HEK293 (cell line): ENCODE data around the gene IL12RB1.
A peak's percentile ranks its signal among the peaks of the same experiment; 100 is the strongest.

Experiments
- CTCF ChIA-PET: fragments of 350-600 bp; formaldehyde crosslinking; extraction: SDS; loops from one replicate; lab custom pipeline; 2021; ENCODE audit warnings: antibody characterized with exemption; lab: Yijun Ruan, JAX
- POLR2A ChIA-PET: fragments of 300-600 bp; formaldehyde crosslinking; extraction: SDS; loops from one replicate; lab custom pipeline; 2020; ENCODE audit warnings: antibody characterized with exemption, inconsistent platforms; lab: Yijun Ruan, JAX
- H3K27ac ChIP-seq: fragments of 200-500 bp; sonication (Bioruptor generic); 2 replicates; pipeline ENCODE4 v1.5.1; 2014; ENCODE audit warnings: low read depth, low read length, control low read depth, inconsistent platforms; ENCODE audit errors: extremely low read depth
- H3K36me3 ChIP-seq, 2 experiments: fragments of 200-500 bp in 1 of 2; sonication (Bioruptor generic) in 1 of 2; 1 replicate in 1 of 2; 2 replicates in 1 of 2; pipeline ENCODE4 v1.5.1; 2014 to 2017; ENCODE audit warnings: inconsistent platforms in 2 of 2, low read length in 2 of 2; ENCODE audit not compliant: control insufficient read depth in 2 of 2, insufficient read depth in 1 of 2
- H3K4me1 ChIP-seq: fragments of 200-500 bp; sonication (Bioruptor generic); 2 replicates; pipeline ENCODE4 v1.5.1; 2014; ENCODE audit warnings: mild to moderate bottlenecking, low read length, inconsistent platforms; ENCODE audit not compliant: control insufficient read depth, insufficient read depth
- H3K4me3 ChIP-seq: 2 replicates; pipeline ENCODE4 v1.5.1; 2011; ENCODE audit warnings: low read depth, mild to moderate bottlenecking, control low read depth, low read length, moderate library complexity
- H3K9me3 ChIP-seq: fragments of 200-500 bp; sonication (Bioruptor generic); 2 replicates; pipeline ENCODE4 v1.5.1; 2014; ENCODE audit warnings: low read depth, low read length, inconsistent platforms; ENCODE audit not compliant: control insufficient read depth, insufficient read depth
- EGR2 ChIP-seq: fragments of 450-650 bp; formaldehyde crosslinking; IDR thresholded peaks from 2 replicates; pipeline ENCODE4 v1.5.1; 2016; ENCODE audit warnings: low read depth, missing biosample characterization, missing genetic modification characterization
- FEZF1 ChIP-seq: fragments of 450-650 bp; formaldehyde crosslinking; IDR thresholded peaks from 2 replicates; pipeline ENCODE4 v1.5.1; 2016; ENCODE audit warnings: missing biosample characterization, missing genetic modification characterization
- OSR2 ChIP-seq: fragments of 450-650 bp; formaldehyde crosslinking; IDR thresholded peaks from 2 replicates; pipeline ENCODE4 v1.5.1; 2016; ENCODE audit warnings: missing biosample characterization, missing genetic modification characterization
- OVOL3 ChIP-seq: fragments of 450-650 bp; formaldehyde crosslinking; IDR thresholded peaks from 2 replicates; pipeline ENCODE4 v1.5.1; 2016; ENCODE audit warnings: missing biosample characterization, missing genetic modification characterization
- SP2 ChIP-seq: fragments of 450-650 bp; formaldehyde crosslinking; IDR thresholded peaks from 2 replicates; pipeline ENCODE4 v1.5.1; 2016; ENCODE audit warnings: missing biosample characterization, missing genetic modification characterization
- SP3 ChIP-seq: fragments of 450-650 bp; formaldehyde crosslinking; IDR thresholded peaks from 2 replicates; pipeline ENCODE4 v1.5.1; 2016; ENCODE audit warnings: missing biosample characterization, missing genetic modification characterization
- SP7 ChIP-seq: fragments of 450-650 bp; formaldehyde crosslinking; IDR thresholded peaks from 2 replicates; pipeline ENCODE4 v1.5.1; 2016; ENCODE audit warnings: missing biosample characterization, missing genetic modification characterization
- YY1 ChIP-seq: fragments of 450-650 bp; formaldehyde crosslinking; IDR thresholded peaks from 2 replicates; pipeline ENCODE4 v1.5.1; 2018; ENCODE audit warnings: missing biosample characterization, missing genetic modification characterization
- ZBTB17 ChIP-seq: fragments of 450-650 bp; formaldehyde crosslinking; IDR thresholded peaks from 2 replicates; pipeline ENCODE4 v1.5.1; 2016; ENCODE audit warnings: missing biosample characterization, missing genetic modification characterization
- ZBTB26 ChIP-seq: fragments of 450-650 bp; formaldehyde crosslinking; optimal IDR thresholded peaks from 2 replicates; pipeline ENCODE3; 2016; ENCODE audit warnings: missing biosample characterization, mild to moderate bottlenecking, missing genetic modification characterization
- ZFP3 ChIP-seq: fragments of 450-650 bp; formaldehyde crosslinking; IDR thresholded peaks from 2 replicates; pipeline ENCODE4 v1.5.1; 2016; ENCODE audit warnings: low read depth, missing biosample characterization, missing genetic modification characterization
- ZNF169 ChIP-seq: fragments of 450-650 bp; formaldehyde crosslinking; IDR thresholded peaks from 2 replicates; pipeline ENCODE4 v1.5.1; 2016; ENCODE audit warnings: missing biosample characterization, missing genetic modification characterization
- ZNF292 ChIP-seq: fragments of 450-650 bp; formaldehyde crosslinking; IDR thresholded peaks from 2 replicates; pipeline ENCODE4 v1.5.1; 2016; ENCODE audit warnings: low read depth, missing biosample characterization, missing genetic modification characterization, borderline replicate concordance
- ZNF404 ChIP-seq: fragments of 450-650 bp; formaldehyde crosslinking; IDR thresholded peaks from 2 replicates; pipeline ENCODE4 v1.5.1; 2017; ENCODE audit warnings: missing biosample characterization, missing genetic modification characterization
- ZNF501 ChIP-seq: fragments of 450-650 bp; formaldehyde crosslinking; IDR thresholded peaks from 2 replicates; pipeline ENCODE4 v1.5.1; 2016; ENCODE audit warnings: missing biosample characterization, missing genetic modification characterization
- ZNF548 ChIP-seq: fragments of 450-650 bp; formaldehyde crosslinking; IDR thresholded peaks from 2 replicates; pipeline ENCODE4 v1.5.1; 2016; ENCODE audit warnings: missing biosample characterization, missing genetic modification characterization
- ZNF561 ChIP-seq: fragments of 450-650 bp; IDR thresholded peaks from 2 replicates; pipeline ENCODE4 v1.5.1; 2018; ENCODE audit warnings: missing biosample characterization, missing genetic modification characterization, borderline replicate concordance
- ZNF600 ChIP-seq: fragments of 450-650 bp; formaldehyde crosslinking; IDR thresholded peaks from 2 replicates; pipeline ENCODE4 v1.5.1; 2016; ENCODE audit warnings: missing biosample characterization, missing genetic modification characterization
- ZNF623 ChIP-seq: fragments of 450-650 bp; formaldehyde crosslinking; IDR thresholded peaks from 2 replicates; pipeline ENCODE4 v1.5.1; 2016; ENCODE audit warnings: missing biosample characterization, missing genetic modification characterization
- ZNF792 ChIP-seq: fragments of 450-650 bp; formaldehyde crosslinking; IDR thresholded peaks from 2 replicates; pipeline ENCODE4 v1.5.1; 2016; ENCODE audit warnings: missing biosample characterization, missing genetic modification characterization
- ZXDB ChIP-seq: fragments of 450-650 bp; formaldehyde crosslinking; IDR thresholded peaks from 2 replicates; pipeline ENCODE4 v1.5.1; 2016; ENCODE audit warnings: missing biosample characterization, missing genetic modification characterization
- TF ChIP-seq, protein P1 (sequence below): fragments of 450-650 bp; formaldehyde crosslinking; IDR thresholded peaks from 2 replicates; pipeline ENCODE4 v1.5.1; 2016; ENCODE audit warnings: missing biosample characterization, missing genetic modification characterization, borderline replicate concordance

The IL12RB1 gene

GRCh38 chr19:18086590-18087138 is at the start of gene IL12RB1:
IL12RB1 (minus strand) TSS chr19:18086934; CDS start chr19:18086823, 111 bp downstream.
- H3K36me3 ChIP-seq = no peaks in the 10 kb centered on the region
- POLR2A ChIA-PET = no interaction called here
- no peaks in the 10 kb centered on the region for H3K9me3 ChIP-seq
- CTCF ChIA-PET = interaction anchor here (0.6 to 2.0 kb wide), 5 partner anchors 26 to 166 kb away, joined by 3 to 7 read pairs (median 4); no protein-coding TSS in a partner anchor
- no peak for TF ChIP-seq ZNF623 (tag by site-specific recombination)
- no peak for TF ChIP-seq ZXDB (tag by site-specific recombination)
- H3K4me3 ChIP-seq = no peak within 1 kb of the TSS
- no peaks in the 10 kb centered on the region for H3K4me1 ChIP-seq
- no peak within 1 kb of the TSS for H3K27ac ChIP-seq

DNA sequence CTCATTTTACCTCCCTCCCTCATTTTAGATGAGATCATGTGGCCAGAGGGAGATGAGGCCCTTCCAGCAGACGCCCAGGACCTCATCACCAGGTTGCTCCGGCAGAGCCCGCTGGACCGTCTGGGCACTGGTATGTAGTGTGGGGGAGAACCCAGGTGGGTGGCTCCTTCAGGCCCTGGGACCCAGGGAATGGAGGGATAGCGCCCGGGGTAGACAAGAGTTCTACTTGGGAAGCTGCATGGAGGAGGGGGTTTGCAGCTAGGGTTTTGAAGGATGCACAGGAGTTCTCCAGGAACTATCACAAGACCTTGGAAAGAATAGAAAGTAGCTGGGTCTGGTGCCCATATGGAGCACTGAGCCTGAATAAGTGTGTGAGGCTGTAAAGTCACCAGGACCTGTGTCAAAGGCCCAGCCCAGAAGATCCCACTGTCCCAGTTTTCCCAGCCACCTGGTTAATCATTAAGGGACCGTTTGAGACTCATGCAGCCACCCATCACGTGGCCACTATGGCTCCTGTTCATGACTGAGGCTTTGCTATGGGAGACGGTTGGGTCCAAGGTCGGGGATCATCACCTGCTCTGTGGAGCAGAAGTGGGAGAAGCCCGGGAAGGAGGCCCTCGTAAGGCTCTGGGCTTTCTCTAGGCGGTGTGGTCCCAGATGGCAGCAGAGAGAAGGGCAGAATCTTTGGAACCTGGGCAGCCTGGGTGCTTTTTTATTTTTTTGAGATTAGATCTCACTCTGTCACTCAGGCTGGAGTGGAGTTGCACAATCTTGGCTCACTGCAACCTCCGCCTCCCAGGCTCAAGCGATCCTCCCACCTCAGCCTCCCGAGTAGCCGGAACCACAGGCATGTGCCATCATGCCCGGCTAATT is 49.2 kb upstream of the IL12RB1 start:
- no peak overlapping the region for H3K27ac ChIP-seq
- H3K9me3 ChIP-seq = no peaks in the 10 kb centered on the region
- POLR2A ChIA-PET = no interaction called here
- CTCF ChIA-PET = interaction anchor here (0.6 kb wide), 2 partner anchors 14 to 198 kb away, joined by 3 to 4 read pairs; no protein-coding TSS in a partner anchor
- H3K4me1 ChIP-seq = no peaks in the 10 kb centered on the region
- no peak overlapping the region for H3K4me3 ChIP-seq
- TF ChIP-seq YY1 (tag by site-specific recombination) = no peak
- TF ChIP-seq SP7 (tag by site-specific recombination) = no peak
- no peak for TF ChIP-seq ZNF292
- no peak for TF ChIP-seq SP3
- TF ChIP-seq ZNF600 (tag by site-specific recombination) = no peak
- TF ChIP-seq FEZF1 = no peak
- TF ChIP-seq ZFP3 = peak; percentile 91
- H3K36me3 ChIP-seq = peaks cover 0 to 32% of the 10 kb centered on the region in 2 experiments; a peak in 2 of 3 replicates

GRCh38 chr19:18131841-18132596 is 45.3 kb upstream of the IL12RB1 start:
- 0 out of 2 replicates have a peak, but pooled peaks have one; percentile 36 for TF ChIP-seq ZBTB17 (tag by site-specific recombination)
- no peak for TF ChIP-seq ZNF561
- peak; percentile 99 for TF ChIP-seq ZNF792 (tag by site-specific recombination)
- TF ChIP-seq ZNF548 = no peak
- TF ChIP-seq OVOL3 (tag by site-specific recombination) = no peak
- TF ChIP-seq SP2 (tag by site-specific recombination) = 0 out of 2 replicates have a peak, but pooled peaks have one; percentile 31
- TF ChIP-seq ZBTB26 = peak; percentile 9
- no peak for TF ChIP-seq ZNF501 (tag by site-specific recombination)
- no peak for TF ChIP-seq EGR2 (tag by site-specific recombination)
- TF ChIP-seq OSR2 (tag by site-specific recombination) = no peak
- TF ChIP-seq, protein P1, sequence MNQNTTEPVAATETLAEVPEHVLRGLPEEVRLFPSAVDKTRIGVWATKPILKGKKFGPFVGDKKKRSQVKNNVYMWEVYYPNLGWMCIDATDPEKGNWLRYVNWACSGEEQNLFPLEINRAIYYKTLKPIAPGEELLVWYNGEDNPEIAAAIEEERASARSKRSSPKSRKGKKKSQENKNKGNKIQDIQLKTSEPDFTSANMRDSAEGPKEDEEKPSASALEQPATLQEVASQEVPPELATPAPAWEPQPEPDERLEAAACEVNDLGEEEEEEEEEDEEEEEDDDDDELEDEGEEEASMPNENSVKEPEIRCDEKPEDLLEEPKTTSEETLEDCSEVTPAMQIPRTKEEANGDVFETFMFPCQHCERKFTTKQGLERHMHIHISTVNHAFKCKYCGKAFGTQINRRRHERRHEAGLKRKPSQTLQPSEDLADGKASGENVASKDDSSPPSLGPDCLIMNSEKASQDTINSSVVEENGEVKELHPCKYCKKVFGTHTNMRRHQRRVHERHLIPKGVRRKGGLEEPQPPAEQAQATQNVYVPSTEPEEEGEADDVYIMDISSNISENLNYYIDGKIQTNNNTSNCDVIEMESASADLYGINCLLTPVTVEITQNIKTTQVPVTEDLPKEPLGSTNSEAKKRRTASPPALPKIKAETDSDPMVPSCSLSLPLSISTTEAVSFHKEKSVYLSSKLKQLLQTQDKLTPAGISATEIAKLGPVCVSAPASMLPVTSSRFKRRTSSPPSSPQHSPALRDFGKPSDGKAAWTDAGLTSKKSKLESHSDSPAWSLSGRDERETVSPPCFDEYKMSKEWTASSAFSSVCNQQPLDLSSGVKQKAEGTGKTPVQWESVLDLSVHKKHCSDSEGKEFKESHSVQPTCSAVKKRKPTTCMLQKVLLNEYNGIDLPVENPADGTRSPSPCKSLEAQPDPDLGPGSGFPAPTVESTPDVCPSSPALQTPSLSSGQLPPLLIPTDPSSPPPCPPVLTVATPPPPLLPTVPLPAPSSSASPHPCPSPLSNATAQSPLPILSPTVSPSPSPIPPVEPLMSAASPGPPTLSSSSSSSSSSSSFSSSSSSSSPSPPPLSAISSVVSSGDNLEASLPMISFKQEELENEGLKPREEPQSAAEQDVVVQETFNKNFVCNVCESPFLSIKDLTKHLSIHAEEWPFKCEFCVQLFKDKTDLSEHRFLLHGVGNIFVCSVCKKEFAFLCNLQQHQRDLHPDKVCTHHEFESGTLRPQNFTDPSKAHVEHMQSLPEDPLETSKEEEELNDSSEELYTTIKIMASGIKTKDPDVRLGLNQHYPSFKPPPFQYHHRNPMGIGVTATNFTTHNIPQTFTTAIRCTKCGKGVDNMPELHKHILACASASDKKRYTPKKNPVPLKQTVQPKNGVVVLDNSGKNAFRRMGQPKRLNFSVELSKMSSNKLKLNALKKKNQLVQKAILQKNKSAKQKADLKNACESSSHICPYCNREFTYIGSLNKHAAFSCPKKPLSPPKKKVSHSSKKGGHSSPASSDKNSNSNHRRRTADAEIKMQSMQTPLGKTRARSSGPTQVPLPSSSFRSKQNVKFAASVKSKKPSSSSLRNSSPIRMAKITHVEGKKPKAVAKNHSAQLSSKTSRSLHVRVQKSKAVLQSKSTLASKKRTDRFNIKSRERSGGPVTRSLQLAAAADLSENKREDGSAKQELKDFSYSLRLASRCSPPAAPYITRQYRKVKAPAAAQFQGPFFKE = no peak
- TF ChIP-seq ZNF404 (tag by site-specific recombination) = no peak
- TF ChIP-seq ZNF169 (tag by site-specific recombination) = no peak
- CTCF ChIA-PET = interaction anchor here (0.5 to 2.2 kb wide), 2 partner anchors 19 to 97 kb away, joined by 5 to 10 read pairs; no protein-coding TSS in a partner anchor

More at GRCh38 chr19:18131841-18132596, 45.3 kb upstream of the IL12RB1 start:
- Histone ChIP-seq H3K27ac (no peak overlapping the region), H3K4me3 (no peak overlapping the region), H3K9me3 (no peaks in the 10 kb centered on the region), H3K36me3 (peaks cover 0 to 40% of the 10 kb centered on the region in 2 experiments; a peak in 2 of 3 replicates), H3K4me1 (no peaks in the 10 kb centered on the region)
- POLR2A ChIA-PET = no interaction called here
